Right lobe of liver (tissue), 6 donors: ENCODE measurements around the gene NRXN3. TPM values are rescaled to one million over a fixed set of nuclear protein-coding genes. Genes with fewer than 3 reads are reported as not detected.

ENCODE experiments used
- ATAC-seq, 4 donors: fragments of 200-7000 bp; cut with Tn5 transposase; one replicate each; pipeline ENCODE4 v1.9.1; 2020; ENCODE audit warnings: mild to moderate bottlenecking in 4 of 4, moderate library complexity in 4 of 4
- DNase-seq, 3 donors: peaks; one replicate each; pipeline ENCODE4 v3.0.0-alpha.2; 2020
- H3K27ac ChIP-seq, 3 donors: fragments of 200-600 bp; one replicate each; pipeline ENCODE4 v1.8.0; 2022
- H3K27me3 ChIP-seq, 2 donors: fragments of 200-600 bp; one replicate each; pipeline ENCODE4 v1.8.0; 2022
- H3K36me3 ChIP-seq, 4 donors: fragments of 200-600 bp; sonication (generic) in 1 of 4; one replicate each; pipeline versions ENCODE4 v1.5.1 to v1.8.0; 2017 to 2022; ENCODE audit warnings: control low read depth in 1 of 4
- H3K4me1 ChIP-seq, 4 donors: fragments of 200-600 bp; sonication (generic) in 1 of 4; one replicate each; pipeline versions ENCODE4 v1.5.1 to v1.8.0; 2017 to 2022; ENCODE audit warnings: control low read depth in 1 of 4
- H3K4me3 ChIP-seq, 3 donors: fragments of 200-600 bp; one replicate each; pipeline ENCODE4 v1.8.0; 2022
- H3K9me3 ChIP-seq, 4 donors: fragments of 200-600 bp; sonication (generic) in 1 of 4; one replicate each; pipeline versions ENCODE4 v1.5.1 to v1.8.0; 2017 to 2022; ENCODE audit warnings: control low read depth in 1 of 4
- CTCF ChIP-seq, 4 donors: fragments of 200-600 bp in 3 of 4; fragments of 450-650 bp in 1 of 4; IDR thresholded peaks; one replicate each; pipeline versions ENCODE4 v1.5.1 to v1.8.0; 2016 to 2022; ENCODE audit warnings: antibody characterized with exemption in 4 of 4, mild to moderate bottlenecking in 2 of 4
- POLR2A ChIP-seq: fragments of 450-650 bp; IDR thresholded peaks from one replicate; pipeline ENCODE4 v1.6.1; 2017; ENCODE audit warnings: antibody characterized with exemption, mild to moderate bottlenecking
- WGBS: methylation state at CpG from one replicate; pipeline ENCODE4 v1.1.6; 2018; ENCODE audit warnings: low coverage, low lambda C conversion rate; ENCODE audit not compliant: insufficient coverage; ENCODE audit errors: missing lambda C conversion rate; 5-methylcytosine and 5-hydroxymethylcytosine counted together
- intact Hi-C, 2 donors: fragments of 100-400 bp; cut with DNase I; formaldehyde crosslinking; loops; one replicate each; pipeline versions ENCODE4 v1.11.2 to v1.14.1; 2022
- total RNA-seq, 6 experiments: library from RNA; depleted of rRNA in 2 of 6; stranded (reverse); fragments of >200 nt in 2 of 6; fragmentation: NEBNext Ultra II Directional in 3 of 6; extraction: Animal tissue kit (Norgen Biotek cat#: 25700) in 3 of 6; gene quantifications; one replicate each; pipeline versions ENCODE4 v1.1.0 to v1.2.4, GENCODE V29; 2016 to 2023
- donor health status: DM: no; HTN: yes; CAD: no.
- donor health status: DM: no; HTN: no; CAD: no.
- donor health status: DM: no; HTN: no; CAD: no.
- donor health status: DM: no; HTN: yes; CAD: no.
- donor health status: DM: no; HTN: yes; CAD: no.

NRXN3 gene
- total RNA-seq, 6 experiments from 2014 or later, result 0.06 to 0.51 (median 0.23) TPM; not detected in 1

- no peak for TF ChIP-seq CTCF (IDR thresholded peaks at IDR 0.05)
- TF ChIP-seq POLR2A, result no peak
- Histone ChIP-seq H3K36me3 (no peaks in the 10 kb centered on the region), H3K4me1 (no peaks in the 10 kb centered on the region), H3K27ac (no peak overlapping the region), H3K9me3 (no peaks in the 10 kb centered on the region), H3K4me3 (no peak overlapping the region), H3K27me3 (no peaks in the 10 kb centered on the region)
- DNase-seq (no peak), ATAC-seq (no peak)
- 39% methylated on average over 3 of the region's 3 CpGs for WGBS
- intact Hi-C loops, result no loop called here
These were observed 781.4 kb downstream of the NRXN3 start for GRCh38 chr14:78951602-78952001.

GRCh38 chr14:78959674-78960264 is 789.6 kb downstream of the NRXN3 start:
- WGBS, result 20% methylated on average over 9 of the region's 9 CpGs
- TF ChIP-seq CTCF (IDR thresholded peaks at IDR 0.05) (peak; percentile 56 to 95 (median 93)), POLR2A (no peak)
- no peaks in the 10 kb centered on the region for H3K27me3 ChIP-seq
- H3K36me3 ChIP-seq, result no peaks in the 10 kb centered on the region
- H3K4me1 ChIP-seq, result no peaks in the 10 kb centered on the region
- ATAC-seq (peak; percentile 92 to 97 (median 96)), DNase-seq (peak; percentile 67 to 75 (median 73))
- no peak overlapping the region for H3K4me3 ChIP-seq
- no peaks in the 10 kb centered on the region for H3K9me3 ChIP-seq
- no peak overlapping the region for H3K27ac ChIP-seq
- intact Hi-C loops, result no loop called here

GRCh38 chr14:78967111-78967809 is 797.1 kb downstream of the NRXN3 start:
- intact Hi-C loops, result no loop called here
- ATAC-seq (no peak), DNase-seq (no peak)
- no peak overlapping the region for H3K27ac ChIP-seq
- no peaks in the 10 kb centered on the region for H3K4me1 ChIP-seq
- H3K36me3 ChIP-seq, result no peaks in the 10 kb centered on the region
- no peak for TF ChIP-seq CTCF (IDR thresholded peaks at IDR 0.05)
- TF ChIP-seq POLR2A, result no peak
- no peaks in the 10 kb centered on the region for H3K27me3 ChIP-seq
- H3K4me3 ChIP-seq, result no peak overlapping the region
- H3K9me3 ChIP-seq, result no peaks in the 10 kb centered on the region
- 39% methylated on average over 10 of the region's 10 CpGs for WGBS

GRCh38 chr14:78968265-78968664 is 798.1 kb downstream of the NRXN3 start:
- DNase-seq, result no peak
- intact Hi-C loops, result no loop called here
- Histone ChIP-seq H3K4me1 (no peaks in the 10 kb centered on the region), H3K4me3 (no peak overlapping the region), H3K27ac (no peak overlapping the region), H3K9me3 (no peaks in the 10 kb centered on the region), H3K27me3 (no peaks in the 10 kb centered on the region), H3K36me3 (no peaks in the 10 kb centered on the region)
- WGBS, result 67% methylated on average over 6 of the region's 6 CpGs
- TF ChIP-seq CTCF (IDR thresholded peaks at IDR 0.05) (no peak), POLR2A (no peak)
- ATAC-seq, result no peak
